GM12878 (cell line): ENCODE measurements around the gene MMP20. TPM values are rescaled to one million over a fixed set of nuclear protein-coding genes. Genes with fewer than 3 reads are reported as not detected.

ENCODE experiments used
- BCL3 ChIP-seq: IDR thresholded peaks from 2 replicates; pipeline ENCODE4 v1.6.1; 2011; ENCODE audit warnings: borderline replicate concordance, low read depth, mild to moderate bottlenecking, moderate library complexity, low read length; ENCODE audit not compliant: insufficient read depth, poor library complexity, severe bottlenecking
- CREM ChIP-seq: IDR thresholded peaks from 2 replicates; pipeline ENCODE4 v1.6.1; 2014; ENCODE audit warnings: antibody characterized with exemption, low read depth
- FOXM1 ChIP-seq: IDR thresholded peaks from 2 replicates; pipeline ENCODE4 v1.6.1; 2012; ENCODE audit warnings: low read depth, mild to moderate bottlenecking, inconsistent platforms, low read length, moderate library complexity
- GATAD2B ChIP-seq: fragments of 450-650 bp; conservative IDR thresholded peaks from 2 replicates; pipeline ENCODE4 v1.6.1; 2017; ENCODE audit warnings: low read depth, mild to moderate bottlenecking, moderate library complexity
- IKZF1 ChIP-seq: fragments of 450-650 bp; conservative IDR thresholded peaks from 2 replicates; pipeline ENCODE4 v1.6.1; 2017; ENCODE audit warnings: antibody characterized with exemption, mild to moderate bottlenecking
- IKZF2 ChIP-seq, 2 experiments: fragments of 450-650 bp; IDR thresholded peaks; 2 replicates each; pipeline ENCODE4 v1.6.1; 2017; ENCODE audit warnings: mild to moderate bottlenecking in 2 of 2, moderate library complexity in 2 of 2
- JUND ChIP-seq: IDR thresholded peaks from 2 replicates; pipeline ENCODE4 v1.6.1; 2012; ENCODE audit warnings: low read depth, mild to moderate bottlenecking, low read length, improper control_type of control experiment, moderate library complexity
- MEF2B ChIP-seq: fragments of 450-650 bp; IDR thresholded peaks from 2 replicates; pipeline ENCODE4 v1.6.1; 2018; ENCODE audit warnings: mild to moderate bottlenecking, moderate library complexity; ENCODE audit not compliant: partially characterized antibody, poor library complexity, severe bottlenecking
- MYB ChIP-seq: fragments of 150-350 bp; IDR thresholded peaks from 2 replicates; pipeline ENCODE4 v1.6.1; 2014; ENCODE audit warnings: mild to moderate bottlenecking, low read depth, low read length, borderline replicate concordance
- RAD51 ChIP-seq: fragments of 450-650 bp; IDR thresholded peaks from 2 replicates; pipeline ENCODE4 v1.6.1; 2016; ENCODE audit warnings: moderate library complexity, mild to moderate bottlenecking, inconsistent platforms
- RFX5 ChIP-seq: IDR thresholded peaks from 2 replicates; pipeline ENCODE4 v1.6.1; 2011; ENCODE audit warnings: low read depth, low read length, improper control_type of control experiment
- SMC3 ChIP-seq: IDR thresholded peaks from 2 replicates; pipeline ENCODE4 v1.6.1; 2011; ENCODE audit warnings: low read length, improper control_type of control experiment, borderline replicate concordance
- TCF12 ChIP-seq: IDR thresholded peaks from 2 replicates; pipeline ENCODE4 v1.6.1; 2011; ENCODE audit warnings: low read depth, mild to moderate bottlenecking, low read length
- polyA plus RNA-seq, 11 experiments: library from polyadenylated mRNA; depleted of rRNA in 4 of 11; unstranded in 6 of 11; stranded (reverse) in 5 of 11; fragments of >200 nt; fragmentation: Nextera tagmentation in 4 of 11; fragmentation: Illumina TruSeq in 1 of 11; extraction: Ambion mirVana in 4 of 11; extraction: Trizol in 1 of 11; gene quantifications; 1 replicate in 1 of 11; 2 replicates in 10 of 11; pipeline versions ENCODE4 v1.2.1 to v1.2.3, GENCODE V29; 2011 to 2016; ENCODE audit warnings: inconsistent platforms in 2 of 11, missing spikeins in 2 of 11, low read depth in 1 of 11
- total RNA-seq, 4 experiments: library from RNA; depleted of rRNA in 3 of 4; stranded (reverse); fragments of >200 nt in 3 of 4; fragmentation: Illumina TruSeq in 1 of 4; extraction: Trizol in 1 of 4; gene quantifications; 2 replicates each; pipeline versions ENCODE4 v1.2.1 to v1.2.3, GENCODE V29; 2013 to 2021
- TF ChIP-seq, protein P1 (sequence below): fragments of 450-650 bp; IDR thresholded peaks from 2 replicates; pipeline ENCODE4 v1.6.1; 2017; ENCODE audit warnings: mild to moderate bottlenecking, moderate library complexity
- TF ChIP-seq, protein P2 (sequence below): fragments of 450-650 bp; IDR thresholded peaks from 2 replicates; pipeline ENCODE4 v1.6.1; 2014; ENCODE audit warnings: mild to moderate bottlenecking
- TF ChIP-seq, protein P3 (sequence below): IDR thresholded peaks from 2 replicates; pipeline ENCODE4 v1.6.1; 2012; ENCODE audit warnings: low read depth, low read length, improper control_type of control experiment

Gene MMP20
- total and polyA plus RNA-seq, 10 of the 15 experiments (the other 5 are each of a cell fraction or from before 2014, with no cell fraction given): 0.10 to 0.57 (median 0.19) TPM; not detected in 2

DNA sequence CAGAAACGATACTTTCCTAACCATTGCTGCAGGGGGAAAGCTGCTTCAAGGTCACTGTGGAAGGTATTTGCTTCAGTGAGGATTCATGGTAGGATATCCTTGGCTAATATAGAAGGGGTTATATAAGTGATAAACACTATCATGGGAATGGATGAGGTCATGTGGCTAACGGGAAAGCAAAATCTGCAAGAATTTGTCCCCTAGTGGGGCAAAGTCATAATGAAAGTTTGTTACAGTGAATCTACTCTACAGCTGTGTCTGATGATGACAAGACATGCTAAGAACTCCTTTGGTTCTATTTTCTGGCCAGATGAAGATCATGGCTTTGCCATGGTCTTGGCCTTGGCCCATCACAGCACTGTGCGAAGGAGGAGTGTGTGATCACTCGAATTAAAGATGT, 13.8 kb downstream of the MMP20 start (continued):
- TF ChIP-seq, protein P1, sequence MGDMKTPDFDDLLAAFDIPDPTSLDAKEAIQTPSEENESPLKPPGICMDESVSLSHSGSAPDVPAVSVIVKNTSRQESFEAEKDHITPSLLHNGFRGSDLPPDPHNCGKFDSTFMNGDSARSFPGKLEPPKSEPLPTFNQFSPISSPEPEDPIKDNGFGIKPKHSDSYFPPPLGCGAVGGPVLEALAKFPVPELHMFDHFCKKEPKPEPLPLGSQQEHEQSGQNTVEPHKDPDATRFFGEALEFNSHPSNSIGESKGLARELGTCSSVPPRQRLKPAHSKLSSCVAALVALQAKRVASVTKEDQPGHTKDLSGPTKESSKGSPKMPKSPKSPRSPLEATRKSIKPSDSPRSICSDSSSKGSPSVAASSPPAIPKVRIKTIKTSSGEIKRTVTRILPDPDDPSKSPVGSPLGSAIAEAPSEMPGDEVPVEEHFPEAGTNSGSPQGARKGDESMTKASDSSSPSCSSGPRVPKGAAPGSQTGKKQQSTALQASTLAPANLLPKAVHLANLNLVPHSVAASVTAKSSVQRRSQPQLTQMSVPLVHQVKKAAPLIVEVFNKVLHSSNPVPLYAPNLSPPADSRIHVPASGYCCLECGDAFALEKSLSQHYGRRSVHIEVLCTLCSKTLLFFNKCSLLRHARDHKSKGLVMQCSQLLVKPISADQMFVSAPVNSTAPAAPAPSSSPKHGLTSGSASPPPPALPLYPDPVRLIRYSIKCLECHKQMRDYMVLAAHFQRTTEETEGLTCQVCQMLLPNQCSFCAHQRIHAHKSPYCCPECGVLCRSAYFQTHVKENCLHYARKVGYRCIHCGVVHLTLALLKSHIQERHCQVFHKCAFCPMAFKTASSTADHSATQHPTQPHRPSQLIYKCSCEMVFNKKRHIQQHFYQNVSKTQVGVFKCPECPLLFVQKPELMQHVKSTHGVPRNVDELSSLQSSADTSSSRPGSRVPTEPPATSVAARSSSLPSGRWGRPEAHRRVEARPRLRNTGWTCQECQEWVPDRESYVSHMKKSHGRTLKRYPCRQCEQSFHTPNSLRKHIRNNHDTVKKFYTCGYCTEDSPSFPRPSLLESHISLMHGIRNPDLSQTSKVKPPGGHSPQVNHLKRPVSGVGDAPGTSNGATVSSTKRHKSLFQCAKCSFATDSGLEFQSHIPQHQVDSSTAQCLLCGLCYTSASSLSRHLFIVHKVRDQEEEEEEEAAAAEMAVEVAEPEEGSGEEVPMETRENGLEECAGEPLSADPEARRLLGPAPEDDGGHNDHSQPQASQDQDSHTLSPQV: peak; percentile 84
- TF ChIP-seq, protein P2, sequence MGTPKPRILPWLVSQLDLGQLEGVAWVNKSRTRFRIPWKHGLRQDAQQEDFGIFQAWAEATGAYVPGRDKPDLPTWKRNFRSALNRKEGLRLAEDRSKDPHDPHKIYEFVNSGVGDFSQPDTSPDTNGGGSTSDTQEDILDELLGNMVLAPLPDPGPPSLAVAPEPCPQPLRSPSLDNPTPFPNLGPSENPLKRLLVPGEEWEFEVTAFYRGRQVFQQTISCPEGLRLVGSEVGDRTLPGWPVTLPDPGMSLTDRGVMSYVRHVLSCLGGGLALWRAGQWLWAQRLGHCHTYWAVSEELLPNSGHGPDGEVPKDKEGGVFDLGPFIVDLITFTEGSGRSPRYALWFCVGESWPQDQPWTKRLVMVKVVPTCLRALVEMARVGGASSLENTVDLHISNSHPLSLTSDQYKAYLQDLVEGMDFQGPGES: no peak
- no peak for TF ChIP-seq RFX5
- peak; percentile 71 for TF ChIP-seq JUND
- TF ChIP-seq, protein P3, sequence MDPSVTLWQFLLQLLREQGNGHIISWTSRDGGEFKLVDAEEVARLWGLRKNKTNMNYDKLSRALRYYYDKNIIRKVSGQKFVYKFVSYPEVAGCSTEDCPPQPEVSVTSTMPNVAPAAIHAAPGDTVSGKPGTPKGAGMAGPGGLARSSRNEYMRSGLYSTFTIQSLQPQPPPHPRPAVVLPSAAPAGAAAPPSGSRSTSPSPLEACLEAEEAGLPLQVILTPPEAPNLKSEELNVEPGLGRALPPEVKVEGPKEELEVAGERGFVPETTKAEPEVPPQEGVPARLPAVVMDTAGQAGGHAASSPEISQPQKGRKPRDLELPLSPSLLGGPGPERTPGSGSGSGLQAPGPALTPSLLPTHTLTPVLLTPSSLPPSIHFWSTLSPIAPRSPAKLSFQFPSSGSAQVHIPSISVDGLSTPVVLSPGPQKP: no peak
- peak; percentile 28; the same call in 1 of the 2 replicates for TF ChIP-seq SMC3
- TF ChIP-seq BCL3: peak; percentile 81
- no peak for TF ChIP-seq MYB
- TF ChIP-seq IKZF2 (IDR thresholded peaks at IDR 0.05): peak; percentile 75 to 78
- TF ChIP-seq MEF2B: peak; percentile 38
- TF ChIP-seq RAD51: peak; percentile 45; the same call in 1 of the 2 replicates
- TF ChIP-seq FOXM1: peak; percentile 71; the same call in 1 of the 2 replicates
- peak; percentile 70; the same call in 1 of the 2 replicates for TF ChIP-seq GATAD2B
- TF ChIP-seq TCF12: peak; percentile 77
- TF ChIP-seq IKZF1: peak; percentile 75
- TF ChIP-seq CREM: peak; percentile 78
- TF ChIP-seq, all 136 proteins: peak for 31
